ENCODE results near the gene BRD9.
"Not testable (repeated sequence)": the region's sequence is repeated elsewhere in the genome, so short reads cannot be mapped to it uniquely, and the experiment has no call there.

DNA sequence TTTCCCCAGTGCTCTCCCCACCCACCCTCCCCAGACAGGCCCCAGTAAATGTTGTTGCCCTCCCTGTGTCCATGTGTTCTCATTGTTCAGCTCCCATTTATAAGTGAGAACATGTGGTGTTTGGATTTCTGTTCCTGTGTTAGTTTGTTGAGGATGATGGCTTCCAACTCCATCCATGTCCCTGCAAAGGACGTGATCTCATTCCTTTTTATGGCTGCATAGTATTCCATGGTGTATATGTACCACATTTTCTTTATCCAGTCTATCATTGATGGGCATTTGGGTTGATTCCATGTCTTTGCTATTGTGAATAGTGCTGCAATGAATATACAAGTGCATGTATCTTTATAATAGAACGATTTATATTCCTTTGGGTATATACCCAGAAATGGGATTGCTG is 48.1 kb upstream of the BRD9 start:
- TF ChIP-seq, protein P1, sequence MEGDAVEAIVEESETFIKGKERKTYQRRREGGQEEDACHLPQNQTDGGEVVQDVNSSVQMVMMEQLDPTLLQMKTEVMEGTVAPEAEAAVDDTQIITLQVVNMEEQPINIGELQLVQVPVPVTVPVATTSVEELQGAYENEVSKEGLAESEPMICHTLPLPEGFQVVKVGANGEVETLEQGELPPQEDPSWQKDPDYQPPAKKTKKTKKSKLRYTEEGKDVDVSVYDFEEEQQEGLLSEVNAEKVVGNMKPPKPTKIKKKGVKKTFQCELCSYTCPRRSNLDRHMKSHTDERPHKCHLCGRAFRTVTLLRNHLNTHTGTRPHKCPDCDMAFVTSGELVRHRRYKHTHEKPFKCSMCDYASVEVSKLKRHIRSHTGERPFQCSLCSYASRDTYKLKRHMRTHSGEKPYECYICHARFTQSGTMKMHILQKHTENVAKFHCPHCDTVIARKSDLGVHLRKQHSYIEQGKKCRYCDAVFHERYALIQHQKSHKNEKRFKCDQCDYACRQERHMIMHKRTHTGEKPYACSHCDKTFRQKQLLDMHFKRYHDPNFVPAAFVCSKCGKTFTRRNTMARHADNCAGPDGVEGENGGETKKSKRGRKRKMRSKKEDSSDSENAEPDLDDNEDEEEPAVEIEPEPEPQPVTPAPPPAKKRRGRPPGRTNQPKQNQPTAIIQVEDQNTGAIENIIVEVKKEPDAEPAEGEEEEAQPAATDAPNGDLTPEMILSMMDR (IDR thresholded peaks at IDR 0.05), result not testable (repeated sequence)
- TF ChIP-seq POLR2A (IDR thresholded peaks at IDR 0.05), result not testable (repeated sequence)

Data from right lobe of liver (tissue), 4 donors.